Activated CD8-positive, alpha-beta memory T cell treated with anti-CD3 and anti-CD28 coated beads for 48 hours (primary cell): ENCODE data around the gene MYL9.
"Not testable (repeated sequence)": the region's sequence is repeated elsewhere in the genome, so short reads cannot be mapped to it uniquely, and the experiment has no call there.

Experiments used
- DNase-seq, 3 experiments: peaks; one replicate each; pipeline ENCODE4 v3.0.0-alpha.2; 2020; ENCODE audit warnings: low read depth in 2 of 3, low spot score in 2 of 3

MYL9 gene

GRCh38 chr20:36548704-36549627 lies 7.6 kb downstream of the MYL9 start:
- DNase-seq = no peak

GRCh38 chr20:36549628-36549941 lies 8.3 kb downstream of the MYL9 start:
- no peak for DNase-seq

GRCh38 chr20:36549942-36550789 lies 8.8 kb downstream of the MYL9 start:
- no peak for DNase-seq

GRCh38 chr20:36550790-36551299 lies 9.5 kb downstream of the MYL9 start:
- no peak for DNase-seq

GRCh38 chr20:36555248-36555647 lies 13.9 kb downstream of the MYL9 start:
- DNase-seq = no peak

GRCh38 chr20:36562724-36563123 lies 21.4 kb downstream of the MYL9 start:
- no peak for DNase-seq

GRCh38 chr20:36563374-36563773 lies 22.1 kb downstream of the MYL9 start:
- no peak for DNase-seq

- not testable (repeated sequence) for DNase-seq
Observed at GRCh38 chr20:36564078-36564725, 22.9 kb downstream of the MYL9 start.

GRCh38 chr20:36564726-36565121 lies 23.4 kb downstream of the MYL9 start:
- DNase-seq = not testable (repeated sequence)

GRCh38 chr20:36565520-36565919 lies 24.2 kb downstream of the MYL9 start:
- DNase-seq = no peak

GRCh38 chr20:36569847-36570429 lies 28.6 kb downstream of the MYL9 start:
- DNase-seq = no peak

- DNase-seq = no peak
Observed at GRCh38 chr20:36571564-36572504, 30.5 kb downstream of the MYL9 start.

- peak in 2 of 3 experiments; percentile 33 to 55 for DNase-seq
Observed at GRCh38 chr20:36572701-36573102, 31.4 kb downstream of the MYL9 start.

- DNase-seq = peak; percentile 80 to 91 (median 80)
Observed at GRCh38 chr20:36573103-36573797, 31.9 kb downstream of the MYL9 start, which contains the start of gene TGIF2. TSS of gene TGIF2 (plus strand) at chr20:36573597. CDS start at chr20:36578775, 5,178 bp downstream.

GRCh38 chr20:36573798-36574365 lies 32.6 kb downstream of the MYL9 start:
- DNase-seq = no peak

GRCh38 chr20:36574366-36575135 lies 33.2 kb downstream of the MYL9 start:
- DNase-seq = peak in 1 of 3 experiments; percentile 31

- no peak for DNase-seq
Observed at GRCh38 chr20:36576081-36576445, 34.7 kb downstream of the MYL9 start.
